SU-DHL-6 (cell line): ENCODE results near the gene PRKAB2.
"Not testable (repeated sequence)": the region's sequence is repeated elsewhere in the genome, so short reads cannot be mapped to it uniquely, and the experiment has no call there.

Experiments used
- H2AFZ ChIP-seq: fragments of 200-600 bp; sonication (generic); 2 replicates; pipeline ENCODE4 v1.6.1; 2014; ENCODE audit warnings: low read depth, mild to moderate bottlenecking, moderate library complexity, mixed read lengths, antibody characterized with exemption, low read length; ENCODE audit not compliant: severe bottlenecking
- H3F3A ChIP-seq: fragments of 200-600 bp; shearing (Covaris generic); 2 replicates; pipeline ENCODE4 v1.6.0; 2016; ENCODE audit warnings: antibody characterized with exemption, mild to moderate bottlenecking; ENCODE audit not compliant: insufficient read depth
- H3K27ac ChIP-seq: fragments of 200-600 bp; sonication (generic); 2 replicates; pipeline ENCODE4 v1.5.1; 2016; ENCODE audit warnings: low read depth, mild to moderate bottlenecking, low read length, moderate library complexity, mixed read lengths
- H3K27me3 ChIP-seq: fragments of 200-600 bp; sonication (generic), shearing (Covaris generic); 2 replicates; pipeline ENCODE4 v1.6.0; 2014; ENCODE audit warnings: mild to moderate bottlenecking, low read length
- H3K36me3 ChIP-seq: fragments of 200-600 bp; sonication (generic); 2 replicates; pipeline ENCODE4 v1.6.1; 2014; ENCODE audit warnings: mild to moderate bottlenecking, low read length, mixed read lengths
- H3K4me2 ChIP-seq: fragments of 300-600, 200-600 bp; shearing (Covaris generic), sonication (generic); 2 replicates; pipeline ENCODE4 v1.6.0; 2014; ENCODE audit warnings: low read length, low read depth, mild to moderate bottlenecking; ENCODE audit not compliant: poor library complexity, severe bottlenecking
- H3K4me3 ChIP-seq: fragments of 200-600 bp; sonication (generic); 2 replicates; pipeline ENCODE4 v1.5.1; 2014; ENCODE audit warnings: antibody characterized with exemption, low read length, mild to moderate bottlenecking, mixed read lengths; ENCODE audit not compliant: insufficient read depth, poor library complexity, severe bottlenecking
- H3K79me2 ChIP-seq: fragments of 200-600 bp; sonication (generic); 2 replicates; pipeline ENCODE4 v1.6.1; 2014; ENCODE audit warnings: mild to moderate bottlenecking, low read length, moderate library complexity; ENCODE audit not compliant: insufficient read depth
- H3K9ac ChIP-seq: fragments of 200-600 bp; sonication (generic); 2 replicates; pipeline ENCODE4 v1.7.0; 2014; ENCODE audit warnings: mild to moderate bottlenecking, low read length
- H3K9me2 ChIP-seq: fragments of 200-600 bp; sonication (generic); replicated peaks from 2 replicates; pipeline ENCODE4 v1.6.1; 2014; ENCODE audit warnings: low read length; ENCODE audit not compliant: insufficient read depth
- H3K9me3 ChIP-seq: fragments of 200-600 bp; sonication (generic); 2 replicates; pipeline ENCODE4 v1.6.1; 2014; ENCODE audit warnings: low read length, mixed read lengths; ENCODE audit not compliant: insufficient read depth
- H4K20me1 ChIP-seq: fragments of 200-600 bp; sonication (generic); 2 replicates; pipeline ENCODE4 v1.6.1; 2014; ENCODE audit warnings: low read depth, mild to moderate bottlenecking, antibody characterized with exemption, low read length, moderate library complexity, mixed read lengths
- CTCF ChIP-seq: fragments of 200-600 bp; sonication (generic); IDR thresholded peaks from one replicate; pipeline ENCODE4 v1.5.1; 2017; ENCODE audit warnings: antibody characterized with exemption, mild to moderate bottlenecking, low read length, moderate library complexity; ENCODE audit not compliant: insufficient read depth, poor library complexity, severe bottlenecking
- EZH2phosphoT487 ChIP-seq: fragments of 200-600 bp; sonication (generic), shearing (Covaris generic); conservative IDR thresholded peaks from 2 replicates; pipeline ENCODE4 v1.6.1; 2018; ENCODE audit warnings: mild to moderate bottlenecking, antibody characterized with exemption, low read length, moderate library complexity, mixed read lengths

PRKAB2 gene

GRCh38 chr1:147152772-147153171 is 19.5 kb downstream of the PRKAB2 start:
- no peak overlapping the region for H3K4me2 ChIP-seq
- H3K4me3 ChIP-seq = no peak overlapping the region
- H4K20me1 ChIP-seq = no peaks in the 10 kb centered on the region
- H3K36me3 ChIP-seq = 0 out of 2 replicates have a peak, but pooled peaks cover 1% of the 10 kb centered on the region
- H2AFZ ChIP-seq = no peak overlapping the region
- H3K79me2 ChIP-seq = no peaks in the 10 kb centered on the region
- no peak overlapping the region for H3K9ac ChIP-seq
- H3K27ac ChIP-seq = no peak overlapping the region
- no peaks in the 10 kb centered on the region for H3F3A ChIP-seq
- H3K9me2 ChIP-seq = no peaks in the 10 kb centered on the region
- no peak for TF ChIP-seq CTCF
- TF ChIP-seq EZH2phosphoT487 = no peak
- H3K9me3 ChIP-seq = no peaks in the 10 kb centered on the region
- H3K27me3 ChIP-seq = no peaks in the 10 kb centered on the region

- H3K27me3 ChIP-seq = no peaks in the 10 kb centered on the region
- H3K36me3 ChIP-seq = no peaks in the 10 kb centered on the region
- TF ChIP-seq EZH2phosphoT487 (no peak), CTCF (no peak)
Measured at GRCh38 chr1:147151244-147151643, 21.0 kb downstream of the PRKAB2 start.

DNA sequence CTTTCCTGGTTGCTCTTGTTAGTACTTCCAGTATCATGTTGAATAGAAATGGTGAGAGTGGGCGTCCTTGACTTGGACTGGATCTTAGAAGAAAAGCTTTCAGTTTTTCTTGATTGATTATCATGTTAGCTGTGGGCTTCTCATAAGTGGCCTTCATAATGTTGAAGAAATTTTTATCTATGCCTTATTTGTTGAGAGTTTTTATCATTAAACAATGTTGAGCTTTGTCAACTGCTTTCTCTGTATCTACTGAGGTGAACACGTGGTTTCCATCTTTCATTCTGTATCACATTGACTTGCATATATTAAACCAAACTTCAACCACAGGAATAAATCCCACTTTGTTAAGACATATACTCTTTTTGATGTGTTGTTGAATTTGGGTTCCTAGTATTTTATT is 29.4 kb downstream of the PRKAB2 start:
- no peak overlapping the region for H3K4me2 ChIP-seq
- H4K20me1 ChIP-seq = no peaks in the 10 kb centered on the region
- no peaks in the 10 kb centered on the region for H3K36me3 ChIP-seq
- no peaks in the 10 kb centered on the region for H3F3A ChIP-seq
- H3K9ac ChIP-seq = no peak overlapping the region
- H3K9me3 ChIP-seq = no peaks in the 10 kb centered on the region
- no peak overlapping the region for H2AFZ ChIP-seq
- no peak for TF ChIP-seq EZH2phosphoT487
- no peak for TF ChIP-seq CTCF
- no peaks in the 10 kb centered on the region for H3K27me3 ChIP-seq
- no peak overlapping the region for H3K27ac ChIP-seq
- no peaks in the 10 kb centered on the region for H3K9me2 ChIP-seq
- no peak overlapping the region for H3K4me3 ChIP-seq
- no peaks in the 10 kb centered on the region for H3K79me2 ChIP-seq

More at GRCh38 chr1:147151244-147151643, 21.0 kb downstream of the PRKAB2 start:
- Histone ChIP-seq H3K9me3 (no peaks in the 10 kb centered on the region), H3K27ac (no peak overlapping the region), H4K20me1 (no peaks in the 10 kb centered on the region), H3K4me3 (no peak overlapping the region), H3K79me2 (no peaks in the 10 kb centered on the region), H3F3A (no peaks in the 10 kb centered on the region), H3K9me2 (no peaks in the 10 kb centered on the region), H3K4me2 (no peak overlapping the region), H3K9ac (no peak overlapping the region), H2AFZ (no peak overlapping the region)

- H3F3A ChIP-seq, H2AFZ ChIP-seq, H3K79me2 ChIP-seq, H3K9me2 ChIP-seq, H3K4me2 ChIP-seq, H3K9me3 ChIP-seq, H4K20me1 ChIP-seq, H3K27ac ChIP-seq, H3K36me3 ChIP-seq, H3K9ac ChIP-seq, H3K4me3 ChIP-seq, H3K27me3 ChIP-seq: not testable (repeated sequence)
Measured at GRCh38 chr1:147130721-147131120, 41.5 kb downstream of the PRKAB2 start.
